ENCODE results near the gene EPX. TPM values are rescaled to one million over a fixed set of nuclear protein-coding genes. Genes with fewer than 3 reads are reported as not detected.

Gene EPX
- total RNA-seq, 1 experiment from 2014 or later = not detected

DNA sequence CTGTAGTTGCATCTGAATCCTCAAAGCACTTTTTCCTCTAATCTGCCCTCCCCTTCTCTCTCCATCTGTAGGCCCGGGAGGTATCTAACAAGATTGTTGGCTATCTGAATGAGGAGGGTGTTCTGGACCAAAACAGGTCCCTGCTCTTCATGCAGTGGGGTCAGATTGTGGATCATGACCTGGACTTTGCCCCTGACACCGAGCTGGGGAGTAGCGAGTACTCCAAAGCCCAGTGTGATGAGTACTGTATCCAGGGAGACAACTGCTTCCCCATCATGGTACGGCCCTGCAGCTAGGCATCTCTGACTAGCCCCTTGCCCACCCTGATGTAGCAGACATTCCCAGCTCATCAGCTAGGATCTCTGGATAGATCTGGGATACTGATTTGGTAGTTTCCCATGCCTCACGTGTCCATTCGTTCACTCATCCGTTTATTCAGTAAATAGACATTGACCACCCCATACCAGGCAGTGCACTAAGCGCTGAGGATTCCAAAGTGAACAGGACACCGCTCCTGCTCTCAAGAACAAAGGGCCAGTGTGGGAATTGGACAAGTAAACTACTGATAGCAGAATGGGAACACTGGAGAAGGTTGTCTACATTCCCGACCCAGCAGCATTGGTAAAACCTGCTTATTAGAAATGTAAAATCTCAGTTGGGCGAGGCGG, 58.0 kb downstream of the EPX start:
- no TSS peak for BruUV-seq (replicated peaks)
- H3K4me3 ChIP-seq (ENCODE audit: low read depth, low read length, poor library complexity, severe bottlenecking) = no peak overlapping the region
- H3K27me3 ChIP-seq (replicated peaks; ENCODE audit: insufficient read depth, low read depth, low read length, poor library complexity) = peaks cover 24% of the 10 kb centered on the region
- peaks cover 8% of the 10 kb centered on the region for H3K4me1 ChIP-seq (ENCODE audit: insufficient read depth, low read length, poor library complexity, severe bottlenecking)
- DNase-seq (ENCODE audit: low spot score) = no peak
- TF ChIP-seq, protein P1, sequence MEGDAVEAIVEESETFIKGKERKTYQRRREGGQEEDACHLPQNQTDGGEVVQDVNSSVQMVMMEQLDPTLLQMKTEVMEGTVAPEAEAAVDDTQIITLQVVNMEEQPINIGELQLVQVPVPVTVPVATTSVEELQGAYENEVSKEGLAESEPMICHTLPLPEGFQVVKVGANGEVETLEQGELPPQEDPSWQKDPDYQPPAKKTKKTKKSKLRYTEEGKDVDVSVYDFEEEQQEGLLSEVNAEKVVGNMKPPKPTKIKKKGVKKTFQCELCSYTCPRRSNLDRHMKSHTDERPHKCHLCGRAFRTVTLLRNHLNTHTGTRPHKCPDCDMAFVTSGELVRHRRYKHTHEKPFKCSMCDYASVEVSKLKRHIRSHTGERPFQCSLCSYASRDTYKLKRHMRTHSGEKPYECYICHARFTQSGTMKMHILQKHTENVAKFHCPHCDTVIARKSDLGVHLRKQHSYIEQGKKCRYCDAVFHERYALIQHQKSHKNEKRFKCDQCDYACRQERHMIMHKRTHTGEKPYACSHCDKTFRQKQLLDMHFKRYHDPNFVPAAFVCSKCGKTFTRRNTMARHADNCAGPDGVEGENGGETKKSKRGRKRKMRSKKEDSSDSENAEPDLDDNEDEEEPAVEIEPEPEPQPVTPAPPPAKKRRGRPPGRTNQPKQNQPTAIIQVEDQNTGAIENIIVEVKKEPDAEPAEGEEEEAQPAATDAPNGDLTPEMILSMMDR (conservative IDR thresholded peaks at IDR 0.05; ENCODE audit: low read depth, low read length) = no peak
- TF ChIP-seq EZH2 (IDR thresholded peaks at IDR 0.05; ENCODE audit: borderline replicate concordance, low read depth, low read length, poor library complexity, severe bottlenecking) = no peak
- ChIA-PET CTCF (interaction anchor here (0.6 to 1.8 kb wide), 7 partner anchors 8 to 198 kb away, joined by 3 to 8 read pairs (median 4); partner anchors contain the start of gene SUPT4H1), POLR2A (ENCODE audit: low non-redundant PET) (interaction anchor here (0.6 kb wide), 2 partner anchors 20 to 389 kb away, joined by 4 to 15 read pairs; no protein-coding TSS in a partner anchor)
- no peaks in the 10 kb centered on the region for H3K9me3 ChIP-seq (ENCODE audit: low read depth, low read length, poor library complexity, severe bottlenecking)
- intact Hi-C loops (cut with micrococcal nuclease; ENCODE audit: unreplicated experiment) = no loop called here
- H3K36me3 ChIP-seq (ENCODE audit: insufficient read depth, low read length, poor library complexity, severe bottlenecking) = no peaks in the 10 kb centered on the region
- no peak overlapping the region for H3K27ac ChIP-seq (ENCODE audit: low read depth, low read length, poor library complexity, severe bottlenecking)

DNA sequence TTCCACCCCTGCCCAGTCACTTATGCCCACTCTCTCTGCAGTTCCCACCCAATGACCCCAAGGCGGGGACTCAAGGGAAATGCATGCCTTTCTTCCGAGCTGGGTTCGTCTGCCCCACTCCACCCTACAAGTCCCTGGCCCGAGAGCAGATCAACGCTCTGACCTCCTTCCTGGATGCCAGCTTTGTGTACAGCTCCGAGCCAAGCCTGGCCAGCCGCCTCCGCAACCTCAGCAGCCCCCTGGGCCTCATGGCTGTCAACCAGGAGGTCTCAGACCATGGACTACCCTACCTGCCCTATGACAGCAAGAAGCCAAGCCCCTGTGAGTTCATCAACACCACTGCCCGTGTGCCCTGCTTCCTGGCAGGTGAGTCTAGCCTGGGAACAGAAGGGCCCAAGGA, 59.6 kb downstream of the EPX start:
- Histone ChIP-seq H3K27me3 (replicated peaks; ENCODE audit: insufficient read depth, low read depth, low read length, poor library complexity) (peaks cover 29% of the 10 kb centered on the region), H3K4me1 (ENCODE audit: insufficient read depth, low read length, poor library complexity, severe bottlenecking) (peaks cover 8% of the 10 kb centered on the region), H3K27ac (ENCODE audit: low read depth, low read length, poor library complexity, severe bottlenecking) (no peak overlapping the region), H3K36me3 (ENCODE audit: insufficient read depth, low read length, poor library complexity, severe bottlenecking) (no peaks in the 10 kb centered on the region), H3K9me3 (ENCODE audit: low read depth, low read length, poor library complexity, severe bottlenecking) (no peaks in the 10 kb centered on the region), H3K4me3 (ENCODE audit: low read depth, low read length, poor library complexity, severe bottlenecking) (no peak overlapping the region)
- CTCF ChIA-PET = no interaction called here
- no peak for DNase-seq (ENCODE audit: low spot score)
- POLR2A ChIA-PET (ENCODE audit: low non-redundant PET) = no interaction called here
- no TSS peak for BruUV-seq (replicated peaks)
- intact Hi-C loops (cut with micrococcal nuclease; ENCODE audit: unreplicated experiment) = no loop called here
- TF ChIP-seq, protein P1 (conservative IDR thresholded peaks at IDR 0.05; ENCODE audit: low read depth, low read length) = no peak
- TF ChIP-seq EZH2 (IDR thresholded peaks at IDR 0.05; ENCODE audit: borderline replicate concordance, low read depth, low read length, poor library complexity, severe bottlenecking) = no peak

- BruUV-seq (replicated peaks) = no TSS peak
- TF ChIP-seq EZH2 (IDR thresholded peaks at IDR 0.05; ENCODE audit: borderline replicate concordance, low read depth, low read length, poor library complexity, severe bottlenecking) = no peak
- TF ChIP-seq, protein P1 (conservative IDR thresholded peaks at IDR 0.05; ENCODE audit: low read depth, low read length) = no peak
- DNase-seq (ENCODE audit: low spot score) = no peak
- CTCF ChIA-PET = no interaction called here
- POLR2A ChIA-PET (ENCODE audit: low non-redundant PET) = no interaction called here
- Histone ChIP-seq H3K27ac (ENCODE audit: low read depth, low read length, poor library complexity, severe bottlenecking) (no peak overlapping the region), H3K9me3 (ENCODE audit: low read depth, low read length, poor library complexity, severe bottlenecking) (no peaks in the 10 kb centered on the region), H3K4me3 (ENCODE audit: low read depth, low read length, poor library complexity, severe bottlenecking) (no peak overlapping the region), H3K27me3 (replicated peaks; ENCODE audit: insufficient read depth, low read depth, low read length, poor library complexity) (peaks cover 37% of the 10 kb centered on the region), H3K36me3 (ENCODE audit: insufficient read depth, low read length, poor library complexity, severe bottlenecking) (no peaks in the 10 kb centered on the region), H3K4me1 (ENCODE audit: insufficient read depth, low read length, poor library complexity, severe bottlenecking) (peaks cover 8% of the 10 kb centered on the region)
- intact Hi-C loops (cut with micrococcal nuclease; ENCODE audit: unreplicated experiment) = no loop called here
Observed at GRCh38 chr17:58253082-58253481, 60.6 kb downstream of the EPX start.

Other genes with a start within 250 kb of the EPX start
- gene CUEDC1, start 237.3 kb upstream of the EPX start, total RNA-seq (2021) = 53.5 and 55.6 TPM in 2 replicates
- 75.7 and 77.7 TPM in 2 replicates for gene VEZF1, start 204.5 kb upstream of the EPX start, total RNA-seq (2021)
- 491 and 512 TPM in 2 replicates for gene SRSF1, start 185.5 kb upstream of the EPX start, total RNA-seq (2021)
- 29.1 and 29.8 TPM in 2 replicates for gene DYNLL2, start 109.3 kb upstream of the EPX start, total RNA-seq (2021)
- gene OR4D1, start 44.3 kb upstream of the EPX start, total RNA-seq (2021) = not detected in 2 replicates
- not detected in 2 replicates for gene OR4D2, start 25.7 kb upstream of the EPX start, total RNA-seq (2021)
- gene MKS1, start 26.5 kb downstream of the EPX start, total RNA-seq (2021) = 28.1 and 38.7 TPM in 2 replicates
- gene LPO, start 45.9 kb downstream of the EPX start, total RNA-seq (2021) = 0.34 TPM in 1 of 2 replicates, not detected in the other
- gene MPO, start 88.2 kb downstream of the EPX start, total RNA-seq (2021) = not detected in 2 replicates
- gene TSPOAP1, start 136.1 kb downstream of the EPX start, total RNA-seq (2021) = 0.21 and 0.24 TPM in 2 replicates
- 93.1 and 106 TPM in 2 replicates for gene SUPT4H1, start 159.5 kb downstream of the EPX start, total RNA-seq (2021)
- gene RNF43, start 224.8 kb downstream of the EPX start, total RNA-seq (2021) = 0.04 TPM in 1 of 2 replicates, not detected in the other

All from A673 (cell line).